Measurements from ENCODE around the gene REC8. TPM values are rescaled to one million over a fixed set of nuclear protein-coding genes. Genes with fewer than 3 reads are reported as not detected.

REC8 gene
- total RNA-seq, 4 donors from 2014 or later: 6.5 to 25.5 (median 16.3) TPM

GRCh38 chr14:24181371-24182077, 9.6 kb downstream of the REC8 start:
- Histone ChIP-seq H3K9me3 (no peaks in the 10 kb centered on the region), H3K27ac (peak overlapping the region; percentile 67 to 92 (median 82)), H3K4me1 (peaks cover 0 to 16% (median 4%) of the 10 kb centered on the region in 4 donors), H3K27me3 (no peaks in the 10 kb centered on the region), H3K36me3 (peaks cover 0 to 100% (median 2%) of the 10 kb centered on the region in 3 donors), H3K4me3 (no peak overlapping the region)
- no peak for DNase-seq (ENCODE audit: low spot score in 2 of 2)
- WGBS, 2 donors: 83 to 90% methylated on average over 18 to 19 of the region's 19 CpGs
- TF ChIP-seq EP300 (IDR thresholded peaks at IDR 0.05) (no peak), CTCF (IDR thresholded peaks at IDR 0.05) (no peak), POLR2A (IDR thresholded peaks at IDR 0.05) (no peak)

- WGBS, 2 donors: 84 to 85% methylated on average over 13 to 14 of the region's 14 CpGs
- Histone ChIP-seq H3K27ac (peak overlapping the region in 2 of 4 donors; percentile 89 to 92), H3K4me1 (peaks cover 0 to 21% (median 4%) of the 10 kb centered on the region in 4 donors), H3K36me3 (peaks cover 0 to 98% (median 2%) of the 10 kb centered on the region in 3 donors), H3K4me3 (no peak overlapping the region), H3K9me3 (no peaks in the 10 kb centered on the region), H3K27me3 (no peaks in the 10 kb centered on the region)
- no peak for DNase-seq (ENCODE audit: low spot score in 2 of 2)
- TF ChIP-seq CTCF (IDR thresholded peaks at IDR 0.05): no peak
- TF ChIP-seq POLR2A (IDR thresholded peaks at IDR 0.05): no peak
- TF ChIP-seq EP300 (IDR thresholded peaks at IDR 0.05): no peak
Measured at GRCh38 chr14:24182110-24182882, 10.4 kb downstream of the REC8 start.

GRCh38 chr14:24183014-24183481, 11.2 kb downstream of the REC8 start:
- H3K4me3 ChIP-seq: no peak overlapping the region
- H3K9me3 ChIP-seq: no peaks in the 10 kb centered on the region
- peaks cover 0 to 29% (median 12%) of the 10 kb centered on the region in 4 donors for H3K4me1 ChIP-seq
- no peak for DNase-seq (ENCODE audit: low spot score in 2 of 2)
- peaks cover 0 to 90% (median 2%) of the 10 kb centered on the region in 3 donors for H3K36me3 ChIP-seq
- 87 to 93% methylated on average over 11 to 15 of the region's 15 CpGs for WGBS, 2 donors
- H3K27ac ChIP-seq: peak overlapping the region in 1 of 4 donors; percentile 17
- TF ChIP-seq POLR2A (IDR thresholded peaks at IDR 0.05) (no peak), CTCF (IDR thresholded peaks at IDR 0.05) (no peak), EP300 (IDR thresholded peaks at IDR 0.05) (no peak)
- no peaks in the 10 kb centered on the region for H3K27me3 ChIP-seq

GRCh38 chr14:24184104-24184970, 12.5 kb downstream of the REC8 start:
- no peak for DNase-seq (ENCODE audit: low spot score in 2 of 2)
- WGBS, 2 donors: 85% methylated on average over 15 to 18 of the region's 19 CpGs
- TF ChIP-seq POLR2A (IDR thresholded peaks at IDR 0.05): no peak
- TF ChIP-seq EP300 (IDR thresholded peaks at IDR 0.05): no peak
- no peak for TF ChIP-seq CTCF (IDR thresholded peaks at IDR 0.05)

More at GRCh38 chr14:24184104-24184970, 12.5 kb downstream of the REC8 start:
- Histone ChIP-seq H3K27ac (no peak overlapping the region), H3K4me3 (no peak overlapping the region), H3K27me3 (no peaks in the 10 kb centered on the region), H3K9me3 (no peaks in the 10 kb centered on the region), H3K4me1 (peaks cover 0 to 37% (median 13%) of the 10 kb centered on the region in 4 donors), H3K36me3 (peaks cover 0 to 77% (median 2%) of the 10 kb centered on the region in 3 donors)

All from tibial nerve (tissue), 4 donors.